Measurements from ENCODE around the gene P2RY14.

The P2RY14 gene

GRCh38 chr3:151168269-151169094 is 109.9 kb downstream of the P2RY14 start:
- Histone ChIP-seq H2AK5ac (ENCODE audit: low read depth, low read length) (no peak overlapping the region), H3K9ac (ENCODE audit: low read depth, low read length, poor library complexity) (no peak overlapping the region), H3K4me3 (ENCODE audit: low read length in 2 of 2) (no peak overlapping the region), H3K36me3 (replicated peaks in 1 of 2; ENCODE audit: control insufficient read depth in 2 of 2, insufficient read depth in 2 of 2, low read length in 2 of 2) (peaks cover 8 to 9% of the 10 kb centered on the region in 2 donors), H2BK12ac (ENCODE audit: low read length) (no peak overlapping the region), H4K8ac (ENCODE audit: low read depth, low read length) (no peak overlapping the region), H3K27ac (replicated peaks; ENCODE audit: low read length) (no peak overlapping the region), H2BK5ac (ENCODE audit: low read length) (no peak overlapping the region), H3K18ac (ENCODE audit: low read length) (no peak overlapping the region), H3K9me3 (replicated peaks in 1 of 2; ENCODE audit: control insufficient read depth in 2 of 2, insufficient read depth in 1 of 2, low read depth in 1 of 2, low read length in 2 of 2) (no peaks in the 10 kb centered on the region), H2BK120ac (ENCODE audit: low read depth, low read length) (no peak overlapping the region), H4K91ac (ENCODE audit: low read depth, low read length, poor library complexity) (no peak overlapping the region), H2BK15ac (ENCODE audit: low read length) (no peak overlapping the region), H2AFZ (ENCODE audit: low read length) (no peak overlapping the region), H3K14ac (ENCODE audit: low read length) (no peak overlapping the region), H3K4me1 (ENCODE audit: control insufficient read depth in 2 of 2, insufficient read depth in 1 of 2, low read depth in 1 of 2, low read length in 2 of 2) (peaks cover 7 to 16% of the 10 kb centered on the region in 2 donors), H3K23ac (ENCODE audit: low read depth, low read length, poor library complexity) (no peak overlapping the region), H3K79me1 (ENCODE audit: low read depth, low read length) (no peaks in the 10 kb centered on the region), H3K27me3 (ENCODE audit: control insufficient read depth in 3 of 3, insufficient read depth in 3 of 3, low read depth in 1 of 3, low read length in 3 of 3) (no peaks in the 10 kb centered on the region), H3K4me2 (ENCODE audit: insufficient read depth, low read length, poor library complexity, severe bottlenecking) (no peak overlapping the region), H3K4ac (ENCODE audit: low read length) (no peak overlapping the region)
- 100% methylated on average over 1 of the region's 7 CpGs; no CpG with 5 or more reads in 1 of the 2 donors for WGBS, 2 donors (ENCODE audit: extremely low coverage in 2 of 2, insufficient read length in 2 of 2, insufficient replicate concordance in 1 of 2)
- DNase-seq (ENCODE audit: low spot score): peak; percentile 31

GRCh38 chr3:151166161-151166560 is 112.2 kb downstream of the P2RY14 start:
- Histone ChIP-seq H3K9ac (ENCODE audit: low read depth, low read length, poor library complexity) (no peak overlapping the region), H4K8ac (ENCODE audit: low read depth, low read length) (no peak overlapping the region), H3K27me3 (ENCODE audit: control insufficient read depth in 3 of 3, insufficient read depth in 3 of 3, low read depth in 1 of 3, low read length in 3 of 3) (no peaks in the 10 kb centered on the region), H2BK12ac (ENCODE audit: low read length) (no peak overlapping the region), H3K4me2 (ENCODE audit: insufficient read depth, low read length, poor library complexity, severe bottlenecking) (no peak overlapping the region), H3K4me1 (ENCODE audit: control insufficient read depth in 2 of 2, insufficient read depth in 1 of 2, low read depth in 1 of 2, low read length in 2 of 2) (peaks cover 3 to 6% of the 10 kb centered on the region in 2 donors), H3K4me3 (ENCODE audit: low read length in 2 of 2) (no peak overlapping the region), H3K14ac (ENCODE audit: low read length) (no peak overlapping the region), H3K79me1 (ENCODE audit: low read depth, low read length) (no peaks in the 10 kb centered on the region), H3K9me3 (replicated peaks in 1 of 2; ENCODE audit: control insufficient read depth in 2 of 2, insufficient read depth in 1 of 2, low read depth in 1 of 2, low read length in 2 of 2) (no peaks in the 10 kb centered on the region), H2AFZ (ENCODE audit: low read length) (no peak overlapping the region), H3K27ac (replicated peaks; ENCODE audit: low read length) (no peak overlapping the region), H4K91ac (ENCODE audit: low read depth, low read length, poor library complexity) (no peak overlapping the region), H3K36me3 (replicated peaks in 1 of 2; ENCODE audit: control insufficient read depth in 2 of 2, insufficient read depth in 2 of 2, low read length in 2 of 2) (peaks cover 7 to 9% of the 10 kb centered on the region in 2 donors), H2BK5ac (ENCODE audit: low read length) (no peak overlapping the region), H3K18ac (ENCODE audit: low read length) (no peak overlapping the region), H3K23ac (ENCODE audit: low read depth, low read length, poor library complexity) (no peak overlapping the region), H2BK15ac (ENCODE audit: low read length) (no peak overlapping the region), H2AK5ac (ENCODE audit: low read depth, low read length) (no peak overlapping the region), H2BK120ac (ENCODE audit: low read depth, low read length) (no peak overlapping the region), H3K4ac (ENCODE audit: low read length) (no peak overlapping the region)
- no peak for DNase-seq (ENCODE audit: low spot score)
- WGBS, 2 donors (ENCODE audit: extremely low coverage in 2 of 2, insufficient read length in 2 of 2, insufficient replicate concordance in 1 of 2): no CpG with 5 or more reads among the region's 3 CpGs

DNA sequence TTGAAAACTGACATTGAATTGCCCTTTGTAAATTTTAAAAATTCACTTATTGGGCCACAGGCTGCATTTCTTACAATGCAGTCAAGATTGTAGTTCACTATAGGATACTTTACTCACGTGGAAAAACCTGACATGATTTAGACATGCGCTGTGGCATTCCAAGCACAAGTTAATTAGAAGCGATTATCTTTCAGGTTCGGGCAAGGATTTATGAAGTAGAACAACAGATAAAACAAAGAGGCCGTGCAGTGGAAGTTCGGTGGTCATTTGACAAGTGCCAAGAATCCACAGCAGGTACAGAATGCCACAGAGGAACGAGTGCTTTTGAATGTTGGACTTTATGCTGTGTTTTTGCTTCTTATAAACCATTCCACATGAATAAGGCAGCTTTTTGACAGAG is 113.1 kb downstream of the P2RY14 start:
- H3K27me3 ChIP-seq (ENCODE audit: control insufficient read depth in 3 of 3, insufficient read depth in 3 of 3, low read depth in 1 of 3, low read length in 3 of 3): no peaks in the 10 kb centered on the region
- H2BK120ac ChIP-seq (ENCODE audit: low read depth, low read length): no peak overlapping the region
- H2BK5ac ChIP-seq (ENCODE audit: low read length): no peak overlapping the region
- no peak for DNase-seq (ENCODE audit: low spot score)
- no peak overlapping the region for H3K4ac ChIP-seq (ENCODE audit: low read length)
- no peak overlapping the region for H3K4me2 ChIP-seq (ENCODE audit: insufficient read depth, low read length, poor library complexity, severe bottlenecking)
- WGBS, 2 donors (ENCODE audit: extremely low coverage in 2 of 2, insufficient read length in 2 of 2, insufficient replicate concordance in 1 of 2): no CpG with 5 or more reads among the region's 7 CpGs
- no peak overlapping the region for H2BK12ac ChIP-seq (ENCODE audit: low read length)
- no peak overlapping the region for H3K4me3 ChIP-seq (ENCODE audit: low read length in 2 of 2)
- H2AFZ ChIP-seq (ENCODE audit: low read length): no peak overlapping the region
- no peak overlapping the region for H3K23ac ChIP-seq (ENCODE audit: low read depth, low read length, poor library complexity)
- peaks cover 0 to 3% of the 10 kb centered on the region in 2 donors for H3K4me1 ChIP-seq (ENCODE audit: control insufficient read depth in 2 of 2, insufficient read depth in 1 of 2, low read depth in 1 of 2, low read length in 2 of 2)
- no peaks in the 10 kb centered on the region for H3K9me3 ChIP-seq (replicated peaks in 1 of 2; ENCODE audit: control insufficient read depth in 2 of 2, insufficient read depth in 1 of 2, low read depth in 1 of 2, low read length in 2 of 2)
- no peak overlapping the region for H3K14ac ChIP-seq (ENCODE audit: low read length)
- H3K36me3 ChIP-seq (replicated peaks in 1 of 2; ENCODE audit: control insufficient read depth in 2 of 2, insufficient read depth in 2 of 2, low read length in 2 of 2): peaks cover 10 to 12% of the 10 kb centered on the region in 2 donors
- H3K27ac ChIP-seq (replicated peaks; ENCODE audit: low read length): no peak overlapping the region
- no peak overlapping the region for H2BK15ac ChIP-seq (ENCODE audit: low read length)
- H2AK5ac ChIP-seq (ENCODE audit: low read depth, low read length): no peak overlapping the region
- H3K79me1 ChIP-seq (ENCODE audit: low read depth, low read length): no peaks in the 10 kb centered on the region
- H4K91ac ChIP-seq (ENCODE audit: low read depth, low read length, poor library complexity): no peak overlapping the region
- H3K18ac ChIP-seq (ENCODE audit: low read length): no peak overlapping the region
- no peak overlapping the region for H4K8ac ChIP-seq (ENCODE audit: low read depth, low read length)
- no peak overlapping the region for H3K9ac ChIP-seq (ENCODE audit: low read depth, low read length, poor library complexity)

Small RNAs within 50 kb of the gene (small RNA-seq; reads per million reads assigned to genes)
- gene RNA5SP145 (ENCODE audit: insufficient read depth): 1.6 reads per million

Measured in neuronal stem cell (in vitro differentiated cells).